ENCODE data around the gene PFDN5. TPM values are rescaled to one million over a fixed set of nuclear protein-coding genes. Genes with fewer than 3 reads are reported as not detected.

PFDN5 gene
- total RNA-seq, 1 donor: 323 TPM

DNA sequence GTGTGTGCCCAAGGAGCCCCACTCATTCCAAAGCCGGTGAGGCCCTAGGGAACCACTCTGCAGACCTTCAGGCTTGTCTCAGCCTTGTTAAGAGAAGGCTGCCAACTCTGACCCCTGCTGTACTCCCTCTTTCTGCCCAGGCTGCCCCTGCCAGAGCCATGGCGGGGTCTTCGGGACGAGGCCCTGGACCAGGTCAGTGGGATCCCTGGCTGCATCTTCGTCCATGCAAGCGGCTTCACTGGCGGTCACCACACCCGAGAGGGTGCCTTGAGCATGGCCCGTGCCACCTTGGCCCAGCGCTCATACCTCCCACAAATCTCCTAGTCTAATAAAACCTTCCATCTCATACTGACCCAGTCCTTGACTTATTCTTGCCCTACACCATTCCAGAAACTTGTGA, 11.5 kb downstream of the PFDN5 start:
- peaks cover 33% of the 10 kb centered on the region for H3K79me2 ChIP-seq (ENCODE audit: insufficient read depth, low read length)
- H3K4me1 ChIP-seq (ENCODE audit: insufficient read depth, low read length): no peaks in the 10 kb centered on the region
- H3K27me3 ChIP-seq (ENCODE audit: insufficient read depth, low read length): no peaks in the 10 kb centered on the region
- DNase-seq (ENCODE audit: insufficient read length, low spot score, missing footprints): no peak
- no peak overlapping the region for H2AFZ ChIP-seq (ENCODE audit: low read length)
- TF ChIP-seq, protein P1, sequence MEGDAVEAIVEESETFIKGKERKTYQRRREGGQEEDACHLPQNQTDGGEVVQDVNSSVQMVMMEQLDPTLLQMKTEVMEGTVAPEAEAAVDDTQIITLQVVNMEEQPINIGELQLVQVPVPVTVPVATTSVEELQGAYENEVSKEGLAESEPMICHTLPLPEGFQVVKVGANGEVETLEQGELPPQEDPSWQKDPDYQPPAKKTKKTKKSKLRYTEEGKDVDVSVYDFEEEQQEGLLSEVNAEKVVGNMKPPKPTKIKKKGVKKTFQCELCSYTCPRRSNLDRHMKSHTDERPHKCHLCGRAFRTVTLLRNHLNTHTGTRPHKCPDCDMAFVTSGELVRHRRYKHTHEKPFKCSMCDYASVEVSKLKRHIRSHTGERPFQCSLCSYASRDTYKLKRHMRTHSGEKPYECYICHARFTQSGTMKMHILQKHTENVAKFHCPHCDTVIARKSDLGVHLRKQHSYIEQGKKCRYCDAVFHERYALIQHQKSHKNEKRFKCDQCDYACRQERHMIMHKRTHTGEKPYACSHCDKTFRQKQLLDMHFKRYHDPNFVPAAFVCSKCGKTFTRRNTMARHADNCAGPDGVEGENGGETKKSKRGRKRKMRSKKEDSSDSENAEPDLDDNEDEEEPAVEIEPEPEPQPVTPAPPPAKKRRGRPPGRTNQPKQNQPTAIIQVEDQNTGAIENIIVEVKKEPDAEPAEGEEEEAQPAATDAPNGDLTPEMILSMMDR (IDR thresholded peaks at IDR 0.05; ENCODE audit: extremely low read depth, low read depth, low read length): no peak
- H4K20me1 ChIP-seq (ENCODE audit: insufficient read depth, low read length): peaks cover 3% of the 10 kb centered on the region
- H3K4me3 ChIP-seq (ENCODE audit: insufficient read depth, low read length): no peak overlapping the region
- H3K9me3 ChIP-seq (ENCODE audit: low read depth, low read length): no peaks in the 10 kb centered on the region
- H3K4me2 ChIP-seq (ENCODE audit: insufficient read depth, low read length): no peak overlapping the region
- peaks cover 79% of the 10 kb centered on the region for H3K36me3 ChIP-seq (ENCODE audit: insufficient read depth, low read length)
- H3K27ac ChIP-seq (ENCODE audit: low read depth, low read length): no peak overlapping the region

DNA sequence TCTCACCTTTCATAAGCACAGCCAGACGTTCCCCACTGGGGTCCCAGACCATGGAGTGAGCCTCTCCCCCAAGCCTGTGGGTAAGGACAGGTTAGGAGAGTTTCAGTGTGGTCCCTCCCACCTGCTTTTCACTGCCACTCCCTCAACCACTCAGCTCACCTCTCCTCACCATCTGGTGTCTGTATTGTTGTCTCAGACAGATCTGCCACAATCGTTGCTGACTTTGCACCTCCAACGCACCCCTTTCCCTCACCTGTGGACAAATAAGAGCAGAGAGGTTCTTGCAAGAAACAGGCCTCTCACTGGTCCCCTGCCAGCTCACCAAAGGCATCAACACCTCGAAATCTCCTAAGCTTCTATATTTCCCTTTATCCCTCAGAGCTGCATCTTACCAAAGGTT, 12.9 kb downstream of the PFDN5 start:
- Histone ChIP-seq H3K27ac (ENCODE audit: low read depth, low read length) (no peak overlapping the region), H4K20me1 (ENCODE audit: insufficient read depth, low read length) (peaks cover 3% of the 10 kb centered on the region), H3K9me3 (ENCODE audit: low read depth, low read length) (no peaks in the 10 kb centered on the region), H3K4me3 (ENCODE audit: insufficient read depth, low read length) (no peak overlapping the region), H3K79me2 (ENCODE audit: insufficient read depth, low read length) (peaks cover 19% of the 10 kb centered on the region), H3K36me3 (ENCODE audit: insufficient read depth, low read length) (peaks cover 65% of the 10 kb centered on the region), H3K4me1 (ENCODE audit: insufficient read depth, low read length) (no peaks in the 10 kb centered on the region), H2AFZ (ENCODE audit: low read length) (no peak overlapping the region), H3K4me2 (ENCODE audit: insufficient read depth, low read length) (no peak overlapping the region), H3K27me3 (ENCODE audit: insufficient read depth, low read length) (no peaks in the 10 kb centered on the region)
- DNase-seq (ENCODE audit: insufficient read length, low spot score, missing footprints): no peak
- TF ChIP-seq, protein P1 (IDR thresholded peaks at IDR 0.05; ENCODE audit: extremely low read depth, low read depth, low read length): no peak

DNA sequence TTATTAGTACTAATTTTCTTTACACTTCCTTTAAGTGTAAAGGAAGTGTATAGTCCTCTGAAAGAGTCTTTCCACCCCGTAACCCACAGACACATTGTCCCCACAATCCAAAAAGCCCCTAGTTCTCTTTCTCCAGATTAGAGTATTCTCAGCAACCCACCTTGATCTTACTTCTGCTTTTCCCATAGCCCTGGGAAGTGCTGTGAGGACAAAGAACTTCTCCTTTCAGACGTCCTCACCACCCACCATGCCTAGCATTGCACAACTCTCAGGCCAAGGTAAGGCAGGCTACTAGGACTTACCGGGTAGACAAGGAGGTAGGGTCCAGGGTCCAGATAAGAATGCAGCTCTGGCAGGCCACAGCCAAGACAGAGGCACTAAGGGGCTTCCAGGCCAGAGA, 18.7 kb downstream of the PFDN5 start:
- Histone ChIP-seq H3K36me3 (ENCODE audit: insufficient read depth, low read length) (peaks cover 41% of the 10 kb centered on the region), H3K27me3 (ENCODE audit: insufficient read depth, low read length) (no peaks in the 10 kb centered on the region), H3K27ac (ENCODE audit: low read depth, low read length) (no peak overlapping the region), H3K4me1 (ENCODE audit: insufficient read depth, low read length) (no peaks in the 10 kb centered on the region), H3K9me3 (ENCODE audit: low read depth, low read length) (no peaks in the 10 kb centered on the region), H2AFZ (ENCODE audit: low read length) (no peak overlapping the region), H3K4me2 (ENCODE audit: insufficient read depth, low read length) (no peak overlapping the region), H4K20me1 (ENCODE audit: insufficient read depth, low read length) (no peaks in the 10 kb centered on the region), H3K79me2 (ENCODE audit: insufficient read depth, low read length) (peaks cover 5% of the 10 kb centered on the region), H3K4me3 (ENCODE audit: insufficient read depth, low read length) (no peak overlapping the region)
- DNase-seq (ENCODE audit: insufficient read length, low spot score, missing footprints): no peak
- TF ChIP-seq, protein P1 (IDR thresholded peaks at IDR 0.05; ENCODE audit: extremely low read depth, low read depth, low read length): no peak

DNA sequence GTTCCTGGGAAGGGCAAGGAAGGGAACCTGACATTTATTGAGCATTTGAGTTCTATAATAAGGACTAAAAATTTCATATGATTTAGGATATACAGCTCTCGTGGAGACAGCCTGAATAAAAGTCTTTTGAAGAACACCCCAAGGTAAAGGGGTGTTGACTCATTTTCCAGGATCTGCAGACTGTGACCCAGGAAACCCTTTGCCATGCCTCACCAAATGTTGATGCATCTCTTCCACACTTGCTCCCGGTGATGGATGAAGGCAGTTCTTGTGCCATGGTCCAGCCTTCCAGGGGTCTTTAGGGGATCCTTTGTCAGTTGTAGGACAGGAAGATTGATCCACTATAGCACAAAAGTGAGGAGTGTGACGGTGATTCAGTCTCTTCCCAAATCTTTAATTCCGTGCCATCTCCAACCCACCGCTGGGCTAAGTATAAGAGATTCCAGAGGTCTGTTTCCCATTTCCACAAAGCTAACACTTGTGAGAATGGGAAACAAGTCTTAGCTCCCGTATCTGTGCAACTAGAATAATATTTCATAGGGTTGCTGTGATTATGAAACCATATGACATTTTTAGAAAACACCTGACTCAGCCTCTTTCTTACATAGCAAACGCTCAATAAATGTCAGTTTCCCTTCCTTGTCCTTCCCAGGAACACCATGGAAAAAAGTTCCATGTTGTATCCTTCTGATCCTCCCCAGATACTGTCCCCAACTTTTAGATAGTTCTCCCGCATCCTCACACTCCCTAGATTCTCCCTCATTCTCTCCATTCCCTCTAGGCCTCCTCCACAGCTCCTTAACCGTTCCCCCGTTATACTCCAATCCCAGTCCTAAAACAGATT, 25.2 kb downstream of the PFDN5 start:
- Histone ChIP-seq H3K9me3 (ENCODE audit: low read depth, low read length) (no peaks in the 10 kb centered on the region), H2AFZ (ENCODE audit: low read length) (peak overlapping the region; percentile 98), H3K27me3 (ENCODE audit: insufficient read depth, low read length) (no peaks in the 10 kb centered on the region), H3K27ac (ENCODE audit: low read depth, low read length) (peak overlapping the region; percentile 92), H3K4me1 (ENCODE audit: insufficient read depth, low read length) (peaks cover 21% of the 10 kb centered on the region), H3K4me2 (ENCODE audit: insufficient read depth, low read length) (peak overlapping the region; percentile 95), H3K4me3 (ENCODE audit: insufficient read depth, low read length) (peak overlapping the region; percentile 96), H3K36me3 (ENCODE audit: insufficient read depth, low read length) (peaks cover 6% of the 10 kb centered on the region), H3K79me2 (ENCODE audit: insufficient read depth, low read length) (peaks cover 17% of the 10 kb centered on the region), H4K20me1 (ENCODE audit: insufficient read depth, low read length) (no peaks in the 10 kb centered on the region)
- TF ChIP-seq, protein P1 (IDR thresholded peaks at IDR 0.05; ENCODE audit: extremely low read depth, low read depth, low read length): no peak
- peak; percentile 62 for DNase-seq (ENCODE audit: insufficient read length, low spot score, missing footprints)
